Heart left ventricle (tissue), 16 donors: ENCODE results near the gene KIF5A. TPM values are rescaled to one million over a fixed set of nuclear protein-coding genes. Genes with fewer than 3 reads are reported as not detected.
"Not testable (repeated sequence)": the region's sequence is repeated elsewhere in the genome, so short reads cannot be mapped to it uniquely, and the experiment has no call there.

Experiments used
- ATAC-seq, 4 donors: fragments of 200-7000 bp; cut with Tn5 transposase; one replicate each; pipeline ENCODE4 v1.9.1; 2020 to 2022; ENCODE audit warnings: moderate library complexity in 4 of 4, mild to moderate bottlenecking in 3 of 4, moderate number of reproducible peaks in 1 of 4
- DNase-seq, 5 donors: peaks; one replicate each; pipeline ENCODE4 v3.0.0-alpha.2; 2020
- H3K27ac ChIP-seq, 12 donors: fragments of 200-600 bp; sonication (generic) in 4 of 12; one replicate each; pipeline versions ENCODE4 v1.5.0 to v1.8.0; 2016 to 2022; ENCODE audit warnings: mild to moderate bottlenecking in 2 of 12
- H3K27me3 ChIP-seq, 9 donors: fragments of 200-600 bp; sonication (generic) in 2 of 9; one replicate each; pipeline versions ENCODE4 v1.5.1 to v1.8.0; 2016 to 2022; ENCODE audit warnings: mild to moderate bottlenecking in 3 of 9
- H3K36me3 ChIP-seq, 9 donors: fragments of 200-600 bp; sonication (generic) in 2 of 9; one replicate each; pipeline versions ENCODE4 v1.5.0 to v1.8.0; 2018 to 2022; ENCODE audit warnings: mild to moderate bottlenecking in 2 of 9
- H3K4me1 ChIP-seq, 12 donors: fragments of 200-600 bp; sonication (generic) in 4 of 12; one replicate each; pipeline versions ENCODE4 v1.5.0 to v1.8.0; 2016 to 2022; ENCODE audit warnings: mild to moderate bottlenecking in 3 of 12
- H3K4me3 ChIP-seq, 12 donors: fragments of 200-600 bp; sonication (generic) in 4 of 12; one replicate each; pipeline versions ENCODE4 v1.5.0 to v1.8.0; 2017 to 2022; ENCODE audit warnings: mild to moderate bottlenecking in 9 of 12, moderate library complexity in 4 of 12
- H3K9me3 ChIP-seq, 12 donors: fragments of 200-600 bp; sonication (generic) in 4 of 12; one replicate each; pipeline versions ENCODE4 v1.5.0 to v1.8.0; 2016 to 2022; ENCODE audit warnings: mild to moderate bottlenecking in 1 of 12
- CTCF ChIP-seq, 12 donors: fragments of 200-600 bp; sonication (generic) in 4 of 12; IDR thresholded peaks; one replicate each; pipeline versions ENCODE4 v1.5.0 to v1.8.0; 2018 to 2022; ENCODE audit warnings: antibody characterized with exemption in 12 of 12, mild to moderate bottlenecking in 5 of 12
- POLR2A ChIP-seq, 2 donors: fragments of 450-650 bp; IDR thresholded peaks; one replicate each; pipeline ENCODE4 v1.6.1; 2017; ENCODE audit warnings: antibody characterized with exemption in 2 of 2, mild to moderate bottlenecking in 2 of 2, moderate library complexity in 2 of 2
- WGBS, 4 donors: extraction: QIAGEN DNeasy Blood & Tissue Kit in 2 of 4; methylation state at CpG; one replicate each; pipeline versions ENCODE4 v1.1.5 to v1.1.7; 2013 to 2018; 5-methylcytosine and 5-hydroxymethylcytosine counted together
- intact Hi-C, 10 donors: fragments of 100-400 bp; cut with DNase I; formaldehyde crosslinking; loops; one replicate each; pipeline versions ENCODE4 v1.11.1 to v1.14.2; 2022
- polyA plus RNA-seq, 2 donors: library from polyadenylated mRNA; stranded (reverse); fragments of 200-250 nt; gene quantifications; one replicate each; pipeline ENCODE4 v1.2.3, GENCODE V29; 2013
- total RNA-seq, 9 donors: library from RNA; depleted of rRNA in 2 of 9; stranded (reverse); fragments of >200 nt in 2 of 9; fragmentation: NEBNext Ultra II Directional in 3 of 9; extraction: Animal tissue kit (Norgen Biotek cat#: 25700) in 3 of 9; gene quantifications; one replicate each; pipeline versions ENCODE4 v1.1.0 to v1.2.4, GENCODE V29; 2016 to 2023
- donor health status: ischemic (EF 13 %, LVEDD 7.1; RV severe dilation, severe dysfunction).
- donor health status: healthy with polysubstance abuse.
- donor health status: DM: no; HTN: yes; CAD: no.
- donor health status: DM: no; HTN: no; CAD: no.
- donor health status: ischemic (EF 25% LVEDD 6.9; RV normal size, moderate dysfunction).
- donor health status: ischemic (EF 25% LVEDD 5.7; RV mildly dilated, moderate dysfunction).
- donor health status: healthy.
- donor health status: DM: yes; HTN: yes; CAD: no.
- donor health status: ischemic (EF 35%, LVEDD 5.7; RV mildly dilated, moderate dysfunction).
- donor health status: nonischemic (EF 11% LVEDD 7.7; RV severe dilation, severe dysfunction).
- donor health status: DM: yes; HTN: yes; CAD: no.
- donor health status: PGD.
- donor health status: ischemic (EF 29% LVEDD 5.4; RV normal size, mild dysfunction).
- donor health status: nonischemic (EF 23%, LVEDD 6.1; RV moderate dilation, normal function).

Gene KIF5A
- total and polyA plus RNA-seq, 11 donors = 0.06 to 0.31 (median 0.14) TPM; not detected in 3

GRCh38 chr12:57584690-57585089 lies 34.8 kb downstream of the KIF5A start:
- intact Hi-C loops = loop anchor here in 5 of 10 donors (1.0 to 10.0 kb wide), 8 partner anchors 36 to 320 kb away; partner anchors contain the start of genes AGAP2 (in 2 of the 5) and OS9 (in 2 of the 5)

GRCh38 chr12:57585156-57585555 lies 35.3 kb downstream of the KIF5A start:
- TF ChIP-seq POLR2A (IDR thresholded peaks at IDR 0.05) (no peak), CTCF (IDR thresholded peaks at IDR 0.05) (no peak)
- WGBS, 4 donors = 72 to 85% (median 77%) methylated on average over 2 of the region's 2 CpGs

More at GRCh38 chr12:57584690-57585089, 34.8 kb downstream of the KIF5A start:
- Histone ChIP-seq H3K27ac (no peak overlapping the region), H3K9me3 (no peaks in the 10 kb centered on the region), H3K4me3 (no peak overlapping the region), H3K36me3 (no peaks in the 10 kb centered on the region), H3K4me1 (peaks cover 0 to 7% (median 0%) of the 10 kb centered on the region in 12 donors), H3K27me3 (peaks cover 0 to 24% (median 3%) of the 10 kb centered on the region in 9 donors)
- ATAC-seq (no peak), DNase-seq (no peak)
- TF ChIP-seq CTCF (IDR thresholded peaks at IDR 0.05) (no peak), POLR2A (IDR thresholded peaks at IDR 0.05) (no peak)

GRCh38 chr12:57586128-57586527 lies 36.3 kb downstream of the KIF5A start:
- no peak for ATAC-seq
- intact Hi-C loops = loop anchor here in 3 of 10 donors (10.0 kb wide), 3 partner anchors 109 to 319 kb away; partner anchors contain the start of genes AGAP2 (in 2 of the 3) and OS9 (in 1 of the 3)
- no peaks in the 10 kb centered on the region for H3K9me3 ChIP-seq
- H3K4me3 ChIP-seq = no peak overlapping the region
- peaks cover 0 to 14% (median 7%) of the 10 kb centered on the region in 12 donors for H3K4me1 ChIP-seq
- no peaks in the 10 kb centered on the region for H3K36me3 ChIP-seq
- WGBS, 4 donors = 89 to 96% (median 92%) methylated on average over 3 of the region's 3 CpGs
- TF ChIP-seq POLR2A (IDR thresholded peaks at IDR 0.05) (no peak), CTCF (IDR thresholded peaks at IDR 0.05) (no peak)
- peaks cover 0 to 24% (median 3%) of the 10 kb centered on the region in 9 donors for H3K27me3 ChIP-seq
- no peak for DNase-seq
- no peak overlapping the region for H3K27ac ChIP-seq

More at GRCh38 chr12:57585156-57585555, 35.3 kb downstream of the KIF5A start:
- no peaks in the 10 kb centered on the region for H3K36me3 ChIP-seq
- no peak overlapping the region for H3K4me3 ChIP-seq
- peaks cover 0 to 24% (median 3%) of the 10 kb centered on the region in 9 donors for H3K27me3 ChIP-seq
- intact Hi-C loops = loop anchor here in 3 of 10 donors (10.0 kb wide), 3 partner anchors 110 to 320 kb away; partner anchors contain the start of genes AGAP2 (in 2 of the 3) and OS9 (in 1 of the 3)
- no peaks in the 10 kb centered on the region for H3K9me3 ChIP-seq
- H3K27ac ChIP-seq = no peak overlapping the region
- no peak for ATAC-seq
- DNase-seq = no peak
- peaks cover 0 to 7% (median under 1%) of the 10 kb centered on the region in 12 donors for H3K4me1 ChIP-seq

DNA sequence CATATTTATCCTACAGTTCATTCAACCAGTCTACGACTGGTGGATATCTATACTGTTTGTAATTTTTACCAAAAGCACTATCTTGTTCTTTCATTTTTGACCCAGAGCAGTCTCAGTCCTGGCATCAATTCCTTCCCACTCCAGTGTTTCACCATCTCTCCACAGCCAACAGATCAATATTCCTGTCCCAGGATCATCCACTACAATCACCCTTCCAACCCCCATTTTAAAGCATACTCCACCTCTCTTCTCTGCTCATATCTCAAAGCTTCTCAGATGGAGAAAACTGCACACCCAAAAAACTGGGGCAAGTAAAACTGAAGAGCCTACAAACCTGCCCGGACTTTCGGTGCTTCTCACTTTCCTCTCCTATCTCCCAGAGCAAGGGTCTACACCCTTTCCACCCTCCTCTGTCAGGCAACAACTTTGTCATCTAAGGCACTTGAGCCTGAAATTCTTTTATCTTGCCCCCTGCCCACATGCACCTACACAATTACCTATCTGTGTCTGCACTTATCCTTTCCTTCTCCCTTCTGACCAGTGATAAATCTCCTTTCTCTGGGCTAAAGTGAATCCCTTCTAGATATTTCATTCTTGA lies 37.1 kb downstream of the KIF5A start:
- Histone ChIP-seq H3K27me3 (peaks cover 0 to 24% (median 3%) of the 10 kb centered on the region in 9 donors), H3K4me3 (no peak overlapping the region), H3K27ac (no peak overlapping the region), H3K4me1 (peaks cover 0 to 19% (median 11%) of the 10 kb centered on the region in 12 donors), H3K9me3 (no peaks in the 10 kb centered on the region), H3K36me3 (no peaks in the 10 kb centered on the region)
- 86 to 90% (median 89%) methylated on average over 3 of the region's 3 CpGs for WGBS, 4 donors
- DNase-seq (no peak), ATAC-seq (no peak)
- no peak for TF ChIP-seq CTCF (IDR thresholded peaks at IDR 0.05)
- intact Hi-C loops = loop anchor here in 3 of 10 donors (10.0 kb wide), 3 partner anchors 108 to 318 kb away; partner anchors contain the start of genes AGAP2 (in 2 of the 3) and OS9 (in 1 of the 3)

DNA sequence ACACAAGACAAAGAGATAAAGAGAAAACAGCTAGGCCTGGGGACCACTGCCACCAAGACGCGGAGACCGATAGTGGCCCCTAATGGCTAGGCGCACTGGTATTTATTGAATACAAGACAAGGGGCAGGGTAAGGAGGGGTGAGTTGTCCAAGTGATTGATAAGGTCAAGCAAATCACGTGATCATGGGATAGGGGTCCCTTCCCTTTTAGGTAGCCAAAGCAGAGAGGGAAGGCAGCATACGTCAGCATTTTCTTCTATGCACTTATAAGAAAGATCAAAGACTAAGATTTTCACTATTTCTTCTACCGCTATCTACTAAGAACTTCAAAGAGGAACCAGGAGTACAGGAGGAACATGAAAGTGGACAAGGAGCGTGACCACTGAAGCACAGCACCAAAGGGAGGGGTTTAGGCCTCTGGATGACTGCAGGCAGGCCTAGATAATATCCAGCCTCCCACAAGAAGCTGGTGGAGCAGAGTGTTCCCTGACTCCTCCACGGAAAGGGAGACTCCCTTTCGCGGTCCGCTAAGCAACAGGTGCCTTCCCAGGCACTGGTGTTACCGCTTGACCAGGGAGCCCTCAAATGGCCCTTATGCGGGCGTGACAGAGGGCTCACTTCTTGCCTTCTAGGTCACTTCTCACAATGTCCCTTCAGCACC lies 39.2 kb downstream of the KIF5A start:
- H3K9me3 ChIP-seq, H3K36me3 ChIP-seq, H3K27ac ChIP-seq, DNase-seq, ATAC-seq, H3K4me3 ChIP-seq: not testable (repeated sequence)
- WGBS, 4 donors = 88 to 93% (median 92%) methylated on average over 15 of the region's 15 CpGs
- intact Hi-C loops = loop anchor here in 3 of 10 donors (10.0 kb wide), 3 partner anchors 106 to 316 kb away; partner anchors contain the start of genes AGAP2 (in 2 of the 3) and OS9 (in 1 of the 3)
- H3K27me3 ChIP-seq = peaks cover 0 to 24% (median 3%) of the 10 kb centered on the region in 9 donors
- peaks cover 0 to 27% (median 14%) of the 10 kb centered on the region in 12 donors for H3K4me1 ChIP-seq
